ENCODE results near the gene GFER. TPM values are rescaled to one million over a fixed set of nuclear protein-coding genes. Genes with fewer than 3 reads are reported as not detected.

The GFER gene
- total RNA-seq, 1 donor from 2014 or later = 31.6 TPM

GRCh38 chr16:2013527-2013926 is 29.5 kb downstream of the GFER start:
- DNase-seq (no peak), ATAC-seq (ENCODE audit: low read depth) (no peak)
- intact Hi-C loops (cut with micrococcal nuclease) = no loop called here
- Mint-ChIP-seq H3K27me3 (peaks cover 3% of the 10 kb centered on the region), H3K4me3 (no peak overlapping the region), H3K4me1 (peaks cover 13% of the 10 kb centered on the region), H3K27ac (no peak overlapping the region), H3K36me3 (ENCODE audit: low read depth) (no peaks in the 10 kb centered on the region), H3K9me3 (no peaks in the 10 kb centered on the region)
- TF ChIP-seq, protein P1, sequence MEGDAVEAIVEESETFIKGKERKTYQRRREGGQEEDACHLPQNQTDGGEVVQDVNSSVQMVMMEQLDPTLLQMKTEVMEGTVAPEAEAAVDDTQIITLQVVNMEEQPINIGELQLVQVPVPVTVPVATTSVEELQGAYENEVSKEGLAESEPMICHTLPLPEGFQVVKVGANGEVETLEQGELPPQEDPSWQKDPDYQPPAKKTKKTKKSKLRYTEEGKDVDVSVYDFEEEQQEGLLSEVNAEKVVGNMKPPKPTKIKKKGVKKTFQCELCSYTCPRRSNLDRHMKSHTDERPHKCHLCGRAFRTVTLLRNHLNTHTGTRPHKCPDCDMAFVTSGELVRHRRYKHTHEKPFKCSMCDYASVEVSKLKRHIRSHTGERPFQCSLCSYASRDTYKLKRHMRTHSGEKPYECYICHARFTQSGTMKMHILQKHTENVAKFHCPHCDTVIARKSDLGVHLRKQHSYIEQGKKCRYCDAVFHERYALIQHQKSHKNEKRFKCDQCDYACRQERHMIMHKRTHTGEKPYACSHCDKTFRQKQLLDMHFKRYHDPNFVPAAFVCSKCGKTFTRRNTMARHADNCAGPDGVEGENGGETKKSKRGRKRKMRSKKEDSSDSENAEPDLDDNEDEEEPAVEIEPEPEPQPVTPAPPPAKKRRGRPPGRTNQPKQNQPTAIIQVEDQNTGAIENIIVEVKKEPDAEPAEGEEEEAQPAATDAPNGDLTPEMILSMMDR (IDR thresholded peaks at IDR 0.05) = no peak
- ChIA-PET CTCF (no interaction called here), POLR2A (interaction anchor here (0.6 kb wide), 1 partner anchor 1011 kb away, joined by 3 read pairs; no protein-coding TSS in a partner anchor)

GRCh38 chr16:2015117-2015946 is 31.3 kb downstream of the GFER start:
- no peak overlapping the region for H3K27ac Mint-ChIP-seq
- intact Hi-C loops (cut with micrococcal nuclease) = no loop called here
- no peak overlapping the region for H3K4me3 Mint-ChIP-seq
- ATAC-seq (ENCODE audit: low read depth) (no peak), DNase-seq (no peak)
- TF ChIP-seq, protein P1 (IDR thresholded peaks at IDR 0.05) = no peak
- CTCF ChIA-PET = interaction anchor here (0.6 to 1.2 kb wide), 3 partner anchors 11 to 152 kb away, joined by 3 to 4 read pairs (median 3); no protein-coding TSS in a partner anchor
- no peaks in the 10 kb centered on the region for H3K9me3 Mint-ChIP-seq
- H3K4me1 Mint-ChIP-seq = peaks cover 4% of the 10 kb centered on the region
- H3K27me3 Mint-ChIP-seq = peaks cover 11% of the 10 kb centered on the region
- H3K36me3 Mint-ChIP-seq (ENCODE audit: low read depth) = no peaks in the 10 kb centered on the region
- POLR2A ChIA-PET = interaction anchor here (0.7 kb wide), 1 partner anchor 557 kb away, joined by 4 read pairs; no protein-coding TSS in a partner anchor

DNA sequence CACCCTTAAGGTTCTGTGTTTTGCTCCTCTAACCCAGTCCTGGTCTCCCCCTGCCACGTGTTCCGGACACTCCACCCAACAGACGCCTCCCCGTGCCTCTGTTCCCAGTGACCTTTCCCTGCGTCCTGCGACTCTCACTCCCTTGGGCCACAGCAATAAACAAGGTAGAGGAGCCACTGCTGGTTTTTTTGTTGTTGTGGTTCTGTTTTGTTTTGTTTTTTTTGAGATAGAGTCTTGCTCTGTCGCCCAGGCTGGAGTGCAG is 31.9 kb downstream of the GFER start:
- DNase-seq (no peak), ATAC-seq (ENCODE audit: low read depth) (no peak)
- peaks cover 15% of the 10 kb centered on the region for H3K27me3 Mint-ChIP-seq
- no peaks in the 10 kb centered on the region for H3K36me3 Mint-ChIP-seq (ENCODE audit: low read depth)
- POLR2A ChIA-PET = interaction anchor here (1.0 kb wide), 1 partner anchor 139 kb away, joined by 4 read pairs; the partner anchor contains the start of gene TRAF7
- H3K9me3 Mint-ChIP-seq = no peaks in the 10 kb centered on the region
- intact Hi-C loops (cut with micrococcal nuclease) = no loop called here
- CTCF ChIA-PET = interaction anchor here (0.6 to 1.2 kb wide), 3 partner anchors 11 to 125 kb away, joined by 3 to 4 read pairs (median 3); no protein-coding TSS in a partner anchor
- peaks cover 5% of the 10 kb centered on the region for H3K4me1 Mint-ChIP-seq
- H3K4me3 Mint-ChIP-seq = no peak overlapping the region
- no peak overlapping the region for H3K27ac Mint-ChIP-seq
- TF ChIP-seq, protein P1 (IDR thresholded peaks at IDR 0.05) = no peak

DNA sequence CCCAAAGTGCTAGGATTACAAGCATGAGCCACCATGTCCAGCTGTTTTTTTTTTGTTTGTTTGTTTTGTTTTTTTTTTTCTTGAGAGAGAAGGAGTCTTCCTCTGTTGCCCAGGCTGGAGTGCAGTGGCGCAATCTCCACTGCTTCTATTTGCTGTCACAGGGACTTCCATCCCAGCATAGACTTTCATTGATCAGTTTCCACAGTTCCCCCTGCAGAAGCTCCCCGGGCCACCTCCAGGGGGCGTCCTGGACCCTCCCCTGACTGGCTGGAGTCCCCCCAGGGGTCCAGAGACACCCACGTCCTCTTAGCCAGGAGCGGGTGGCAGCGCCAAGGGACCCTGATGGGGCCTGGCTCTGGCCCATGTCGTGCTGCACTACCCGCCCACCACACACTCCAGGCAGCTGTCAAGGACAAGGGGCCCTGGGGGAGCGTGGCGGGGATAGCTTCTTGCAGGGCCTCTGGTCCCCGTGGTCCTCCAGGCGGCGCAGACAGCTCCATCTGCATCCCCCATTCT is 32.5 kb downstream of the GFER start:
- CTCF ChIA-PET = interaction anchor here (0.6 to 0.7 kb wide), 2 partner anchors 13 to 124 kb away, joined by 3 to 4 read pairs; no protein-coding TSS in a partner anchor
- peaks cover 16% of the 10 kb centered on the region for H3K27me3 Mint-ChIP-seq
- H3K9me3 Mint-ChIP-seq = no peaks in the 10 kb centered on the region
- DNase-seq (no peak), ATAC-seq (ENCODE audit: low read depth) (peak; percentile 26)
- TF ChIP-seq, protein P1 (IDR thresholded peaks at IDR 0.05) = no peak
- no peak overlapping the region for H3K27ac Mint-ChIP-seq
- no peaks in the 10 kb centered on the region for H3K36me3 Mint-ChIP-seq (ENCODE audit: low read depth)
- intact Hi-C loops (cut with micrococcal nuclease) = no loop called here
- H3K4me3 Mint-ChIP-seq = no peak overlapping the region
- POLR2A ChIA-PET = interaction anchor here (1.0 kb wide), 1 partner anchor 139 kb away, joined by 4 read pairs; the partner anchor contains the start of gene TRAF7
- H3K4me1 Mint-ChIP-seq = peaks cover 5% of the 10 kb centered on the region

GRCh38 chr16:2019518-2019920 is 35.5 kb downstream of the GFER start, which contains the start of gene NPW:
TSS of gene NPW (plus strand) at chr16:2019785.
- Mint-ChIP-seq H3K27ac (no peak within 1 kb of the TSS), H3K4me1 (peaks cover 15% of the 10 kb centered on the region), H3K9me3 (no peaks in the 10 kb centered on the region), H3K4me3 (peak within 1 kb of the TSS; percentile 28), H3K36me3 (ENCODE audit: low read depth) (no peaks in the 10 kb centered on the region), H3K27me3 (peaks cover 25% of the 10 kb centered on the region)
- intact Hi-C loops (cut with micrococcal nuclease) = no loop called here
- DNase-seq (no peak), ATAC-seq (ENCODE audit: low read depth) (no peak)
- POLR2A ChIA-PET = interaction anchor here (0.5 to 2.1 kb wide), 5 partner anchors 54 to 532 kb away, joined by 3 to 9 read pairs (median 5); partner anchors contain the start of genes RPS2 and TRAF7
- TF ChIP-seq, protein P1 (IDR thresholded peaks at IDR 0.05) = no peak
- CTCF ChIA-PET = interaction anchor here (1.4 kb wide), 1 partner anchor 15 kb away, joined by 6 read pairs; no protein-coding TSS in a partner anchor
